Measurements from ENCODE around the gene ANO9. TPM values are rescaled to one million over a fixed set of nuclear protein-coding genes. Genes with fewer than 3 reads are reported as not detected.
"Not testable (repeated sequence)": the region's sequence is repeated elsewhere in the genome, so short reads cannot be mapped to it uniquely, and the experiment has no call there.

ANO9 gene
- total RNA-seq, 1 experiment from 2014 or later: not detected

GRCh38 chr11:471468-472145 lies 29.8 kb upstream of the ANO9 start:
- no peak for DNase-seq (ENCODE audit: low read depth)

- peak; percentile 69 for DNase-seq (ENCODE audit: low read depth)
These were observed 28.1 kb upstream of the ANO9 start for GRCh38 chr11:469684-470560.

GRCh38 chr11:469026-469683 lies 27.3 kb upstream of the ANO9 start:
- not testable (repeated sequence) for DNase-seq (ENCODE audit: low read depth)

GRCh38 chr11:468493-468892 lies 26.7 kb upstream of the ANO9 start:
- no peak for DNase-seq (ENCODE audit: low read depth)

- DNase-seq (ENCODE audit: low read depth): no peak
These were observed 26.2 kb upstream of the ANO9 start for GRCh38 chr11:468036-468435.

- no peak for DNase-seq (ENCODE audit: low read depth)
These were observed 24.2 kb upstream of the ANO9 start for GRCh38 chr11:465896-466530.

- no peak for DNase-seq (ENCODE audit: low read depth)
These were observed 22.5 kb upstream of the ANO9 start for GRCh38 chr11:464316-464715.

GRCh38 chr11:462107-462890 lies 20.5 kb upstream of the ANO9 start:
- DNase-seq (ENCODE audit: low read depth): no peak

GRCh38 chr11:461626-462025 lies 19.8 kb upstream of the ANO9 start:
- no peak for DNase-seq (ENCODE audit: low read depth)

- no peak for DNase-seq (ENCODE audit: low read depth)
These were observed 18.8 kb upstream of the ANO9 start for GRCh38 chr11:460331-461199.

GRCh38 chr11:459511-460220 lies 17.9 kb upstream of the ANO9 start:
- DNase-seq (ENCODE audit: low read depth): no peak

GRCh38 chr11:457111-457760 lies 15.4 kb upstream of the ANO9 start:
- no peak for DNase-seq (ENCODE audit: low read depth)

GRCh38 chr11:456533-456932 lies 14.7 kb upstream of the ANO9 start:
- DNase-seq (ENCODE audit: low read depth): no peak

GRCh38 chr11:455566-456147 lies 13.8 kb upstream of the ANO9 start:
- DNase-seq (ENCODE audit: low read depth): no peak

- no peak for DNase-seq (ENCODE audit: low read depth)
These were observed 13.2 kb upstream of the ANO9 start for GRCh38 chr11:454801-455565.

- no peak for DNase-seq (ENCODE audit: low read depth)
These were observed 12.2 kb upstream of the ANO9 start for GRCh38 chr11:454043-454442.

GRCh38 chr11:453564-453963 lies 11.8 kb upstream of the ANO9 start:
- DNase-seq (ENCODE audit: low read depth): no peak
